ENCODE results near the gene NOX5. TPM values are rescaled to one million over a fixed set of nuclear protein-coding genes. Genes with fewer than 3 reads are reported as not detected.

Gene NOX5
- total RNA-seq, 5 donors from 2014 or later (not counting 1 experiment from before 2014, with no cell fraction given): 0.10 TPM; not detected in 4

DNA sequence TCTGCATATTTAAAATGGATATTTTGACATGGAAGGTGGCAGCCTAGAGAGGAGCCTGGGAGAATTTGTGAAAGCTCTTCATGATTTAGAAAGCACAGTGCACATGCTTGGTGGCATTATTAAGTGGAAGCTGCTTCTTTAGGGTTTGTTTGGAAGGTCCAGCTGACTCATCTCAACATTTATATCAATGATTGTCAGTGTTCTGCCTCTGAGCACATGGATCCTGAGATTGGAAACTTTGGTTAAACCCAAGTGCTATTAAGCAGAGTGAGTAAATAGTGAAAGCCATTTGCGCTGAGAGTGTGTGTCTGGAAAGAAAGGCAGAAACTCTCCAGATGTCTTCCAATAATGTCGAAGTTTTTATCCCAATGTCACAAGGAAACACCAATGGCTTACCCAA, 7.4 kb downstream of the NOX5 start:
- Histone ChIP-seq H3K27me3 (replicated peaks in 1 of 2; ENCODE audit: control insufficient read depth in 2 of 2, extremely low read depth in 1 of 2, insufficient read depth in 2 of 2, low read length in 1 of 2) (peaks cover 0 to 13% of the 10 kb centered on the region in 2 experiments), H3K4me1 (ENCODE audit: control insufficient read depth in 1 of 2, extremely low read depth in 1 of 2, insufficient read depth in 2 of 2, low read length in 2 of 2) (no peaks in the 10 kb centered on the region), H3K9me3 (no peaks in the 10 kb centered on the region), H3K27ac (ENCODE audit: low read length) (no peak overlapping the region), H3K4me3 (ENCODE audit: control insufficient read depth in 1 of 2, extremely low read depth in 1 of 2, low read length in 1 of 2) (no peak overlapping the region), H3K36me3 (ENCODE audit: control insufficient read depth in 2 of 2, extremely low read depth in 1 of 2, insufficient read depth in 1 of 2, low read length in 1 of 2) (no peaks in the 10 kb centered on the region)
- H3K36me3 Mint-ChIP-seq: no peaks in the 10 kb centered on the region
- 100% methylated on average over 1 of the region's 2 CpGs for WGBS (ENCODE audit: insufficient coverage)
- no peak overlapping the region for H3K4me3 Mint-ChIP-seq
- no peak for ATAC-seq (replicated peaks in 1 of 4)
- ChIA-PET CTCF (no interaction called here), POLR2A (no interaction called here)
- no peaks in the 10 kb centered on the region for H3K9me3 Mint-ChIP-seq
- H3K27ac Mint-ChIP-seq: no peak overlapping the region
- DNase-seq: no peak
- no peaks in the 10 kb centered on the region for H3K4me1 Mint-ChIP-seq
- peaks cover 9 to 21% of the 10 kb centered on the region in 2 donors for H3K27me3 Mint-ChIP-seq

DNA sequence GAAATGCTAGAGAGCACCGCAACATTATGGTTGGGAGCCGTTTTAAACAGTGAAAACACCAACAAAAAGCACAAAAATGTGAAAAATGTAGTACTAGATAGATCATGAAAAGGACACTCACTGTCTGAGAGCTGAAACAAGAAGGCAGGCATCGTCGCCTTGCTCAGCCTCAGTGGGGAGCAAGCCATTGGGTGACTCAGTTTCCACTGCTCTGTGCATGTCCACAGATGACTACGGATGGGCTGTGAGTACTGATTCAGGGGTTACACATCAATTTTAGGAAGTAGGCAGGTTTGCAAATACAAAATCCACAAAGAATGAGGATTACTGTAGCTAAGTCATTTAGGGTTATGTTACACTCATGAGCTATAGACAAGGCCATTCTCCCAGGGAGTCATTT, 10.8 kb downstream of the NOX5 start:
- WGBS (ENCODE audit: insufficient coverage): 86% methylated on average over 2 of the region's 5 CpGs
- H3K27ac Mint-ChIP-seq: no peak overlapping the region

DNA sequence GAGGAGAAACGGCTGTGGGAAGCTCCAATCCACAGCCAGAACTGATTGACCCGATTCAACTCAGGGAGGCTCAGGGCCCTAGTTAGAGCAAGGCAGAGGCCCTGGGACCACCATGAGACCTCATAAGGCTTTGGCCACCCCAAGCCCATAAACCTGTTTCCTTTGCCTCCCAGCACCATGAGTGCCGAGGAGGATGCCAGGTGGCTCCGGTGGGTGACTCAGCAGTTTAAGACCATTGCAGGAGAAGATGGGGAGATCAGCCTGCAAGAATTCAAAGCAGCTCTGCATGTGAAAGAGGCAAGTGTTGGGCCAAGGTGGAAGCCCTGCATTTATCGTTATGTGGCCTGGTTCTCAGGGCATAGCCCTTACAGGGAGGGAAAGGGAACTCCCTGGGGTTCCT, 11.9 kb downstream of the NOX5 start:
- no peak overlapping the region for H3K4me3 Mint-ChIP-seq
- no peak overlapping the region for H3K4me3 ChIP-seq (ENCODE audit: control insufficient read depth in 1 of 2, extremely low read depth in 1 of 2, low read length in 1 of 2)
- H3K27me3 ChIP-seq (replicated peaks in 1 of 2; ENCODE audit: control insufficient read depth in 2 of 2, extremely low read depth in 1 of 2, insufficient read depth in 2 of 2, low read length in 1 of 2): peaks cover 0 to 18% of the 10 kb centered on the region in 2 experiments
- CTCF ChIA-PET: no interaction called here
- WGBS (ENCODE audit: insufficient coverage): 60% methylated on average over 1 of the region's 5 CpGs
- ATAC-seq (replicated peaks in 1 of 4): no peak
- peaks cover 0 to 3% (median 1%) of the 10 kb centered on the region in 3 donors for H3K4me1 Mint-ChIP-seq
- no peaks in the 10 kb centered on the region for H3K36me3 ChIP-seq (ENCODE audit: control insufficient read depth in 2 of 2, extremely low read depth in 1 of 2, insufficient read depth in 1 of 2, low read length in 1 of 2)
- no peak overlapping the region for H3K27ac Mint-ChIP-seq
- H3K4me1 ChIP-seq (ENCODE audit: control insufficient read depth in 1 of 2, extremely low read depth in 1 of 2, insufficient read depth in 2 of 2, low read length in 2 of 2): peaks cover 0 to 2% of the 10 kb centered on the region in 2 experiments
- no peak overlapping the region for H3K27ac ChIP-seq (ENCODE audit: low read length)
- H3K9me3 Mint-ChIP-seq: no peaks in the 10 kb centered on the region
- no peaks in the 10 kb centered on the region for H3K36me3 Mint-ChIP-seq
- POLR2A ChIA-PET: no interaction called here
- no peak for DNase-seq
- no peaks in the 10 kb centered on the region for H3K9me3 ChIP-seq
- peaks cover 16 to 17% of the 10 kb centered on the region in 2 donors for H3K27me3 Mint-ChIP-seq

More for the DNA sequence above, 10.8 kb downstream of the NOX5 start:
- H3K27me3 ChIP-seq (replicated peaks in 1 of 2; ENCODE audit: control insufficient read depth in 2 of 2, extremely low read depth in 1 of 2, insufficient read depth in 2 of 2, low read length in 1 of 2): peaks cover 0 to 14% of the 10 kb centered on the region in 2 experiments
- H3K9me3 ChIP-seq: no peaks in the 10 kb centered on the region
- Mint-ChIP-seq H3K4me1 (no peaks in the 10 kb centered on the region), H3K36me3 (no peaks in the 10 kb centered on the region), H3K9me3 (no peaks in the 10 kb centered on the region), H3K27me3 (peaks cover 12 to 16% of the 10 kb centered on the region in 2 donors), H3K4me3 (no peak overlapping the region)
- ChIA-PET CTCF (no interaction called here), POLR2A (no interaction called here)
- DNase-seq: no peak
- no peaks in the 10 kb centered on the region for H3K36me3 ChIP-seq (ENCODE audit: control insufficient read depth in 2 of 2, extremely low read depth in 1 of 2, insufficient read depth in 1 of 2, low read length in 1 of 2)
- no peak overlapping the region for H3K4me3 ChIP-seq (ENCODE audit: control insufficient read depth in 1 of 2, extremely low read depth in 1 of 2, low read length in 1 of 2)
- H3K4me1 ChIP-seq (ENCODE audit: control insufficient read depth in 1 of 2, extremely low read depth in 1 of 2, insufficient read depth in 2 of 2, low read length in 2 of 2): no peaks in the 10 kb centered on the region
- ATAC-seq (replicated peaks in 1 of 4): no peak
- H3K27ac ChIP-seq (ENCODE audit: low read length): no peak overlapping the region

DNA sequence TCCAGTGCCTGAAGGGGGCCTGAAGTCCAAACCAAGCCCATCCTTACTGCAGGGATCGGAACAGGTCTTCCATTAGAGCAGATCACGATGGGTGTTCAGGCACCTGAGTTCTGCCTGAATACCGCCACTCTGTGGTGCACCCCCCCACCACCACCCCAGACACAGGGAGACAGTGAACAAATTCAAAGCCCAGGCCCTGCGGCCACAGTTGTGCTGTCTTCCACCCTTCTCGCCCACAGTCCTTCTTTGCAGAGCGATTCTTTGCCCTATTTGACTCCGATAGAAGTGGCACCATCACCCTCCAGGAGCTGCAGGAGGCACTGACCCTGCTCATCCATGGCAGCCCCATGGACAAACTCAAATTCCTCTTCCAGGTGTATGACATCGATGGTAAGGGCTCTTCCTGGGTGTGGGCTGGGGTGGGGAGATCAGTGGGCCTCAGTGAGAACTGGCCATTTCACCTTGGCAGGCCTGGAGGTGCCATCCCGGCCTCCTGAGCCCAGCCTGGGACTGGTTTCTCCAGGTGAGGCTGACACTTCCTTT, 13.6 kb downstream of the NOX5 start:
- ChIA-PET POLR2A (no interaction called here), CTCF (interaction anchor here in 1 of 2 donors (0.7 kb wide), 2 partner anchors 44 to 701 kb away, joined by 3 read pairs; no protein-coding TSS in a partner anchor)
- no peak for ATAC-seq (replicated peaks in 1 of 4)
- H3K27me3 ChIP-seq (replicated peaks in 1 of 2; ENCODE audit: control insufficient read depth in 2 of 2, extremely low read depth in 1 of 2, insufficient read depth in 2 of 2, low read length in 1 of 2): peaks cover 0 to 30% of the 10 kb centered on the region in 2 experiments
- Mint-ChIP-seq H3K27me3 (peaks cover 8 to 17% of the 10 kb centered on the region in 2 donors), H3K4me1 (peaks cover 0 to 7% (median 5%) of the 10 kb centered on the region in 3 donors), H3K36me3 (no peaks in the 10 kb centered on the region), H3K4me3 (no peak overlapping the region), H3K9me3 (no peaks in the 10 kb centered on the region), H3K27ac (no peak overlapping the region)
- no peaks in the 10 kb centered on the region for H3K36me3 ChIP-seq (ENCODE audit: control insufficient read depth in 2 of 2, extremely low read depth in 1 of 2, insufficient read depth in 1 of 2, low read length in 1 of 2)
- no peak overlapping the region for H3K4me3 ChIP-seq (ENCODE audit: control insufficient read depth in 1 of 2, extremely low read depth in 1 of 2, low read length in 1 of 2)
- 92% methylated on average over 7 of the region's 9 CpGs for WGBS (ENCODE audit: insufficient coverage)
- peaks cover 0 to 10% of the 10 kb centered on the region in 2 experiments for H3K4me1 ChIP-seq (ENCODE audit: control insufficient read depth in 1 of 2, extremely low read depth in 1 of 2, insufficient read depth in 2 of 2, low read length in 2 of 2)
- H3K9me3 ChIP-seq: no peaks in the 10 kb centered on the region
- H3K27ac ChIP-seq (ENCODE audit: low read length): no peak overlapping the region
- no peak for DNase-seq

DNA sequence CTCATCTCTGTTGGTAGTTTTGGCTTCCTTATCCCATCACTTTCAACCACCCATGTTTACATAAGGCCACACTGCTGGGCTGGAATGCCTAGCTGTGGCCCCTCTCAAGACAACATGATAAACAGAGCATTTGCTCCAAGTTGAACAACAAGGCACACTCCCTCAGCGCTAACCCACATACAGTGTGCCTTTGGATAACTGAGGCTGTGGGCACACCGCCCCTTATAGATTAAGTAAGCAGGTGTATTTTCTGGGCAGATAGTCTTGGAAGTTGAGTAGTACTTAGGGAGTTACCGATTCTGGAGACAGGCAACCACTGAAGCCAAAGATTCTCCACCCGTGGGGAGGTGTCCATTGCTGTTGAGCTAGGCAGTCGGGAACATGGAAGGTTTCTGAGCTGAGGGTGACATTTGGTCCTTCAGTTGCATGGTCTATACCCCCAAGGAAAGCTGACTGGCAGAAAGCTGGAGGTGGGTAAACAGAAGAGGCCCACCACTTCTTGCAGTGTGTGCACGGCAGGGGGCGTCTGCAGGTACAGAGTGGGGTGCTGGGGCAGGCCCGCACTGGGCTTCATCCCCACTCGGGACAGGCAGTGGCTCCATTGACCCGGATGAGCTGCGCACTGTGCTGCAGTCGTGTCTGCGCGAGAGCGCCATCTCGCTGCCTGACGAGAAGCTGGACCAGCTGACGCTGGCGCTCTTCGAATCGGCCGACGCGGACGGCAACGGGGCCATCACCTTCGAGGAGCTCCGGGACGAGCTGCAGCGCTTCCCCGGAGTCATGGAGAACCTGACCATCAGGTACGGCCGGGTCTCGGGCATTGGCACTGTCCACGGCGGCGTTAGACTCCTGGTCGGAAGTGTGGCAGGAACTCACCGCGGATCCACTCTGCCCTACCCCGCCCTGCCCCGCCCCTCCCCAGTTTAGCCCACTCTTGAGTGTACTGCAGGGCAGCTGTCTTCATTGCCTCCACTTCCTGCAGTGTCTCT, 16.8 kb downstream of the NOX5 start:
- peak in 22 of 35 experiments; percentile 2 to 36 (median 11) for DNase-seq
- 5% methylated on average over 38 of the region's 42 CpGs for WGBS (ENCODE audit: insufficient coverage)
- H3K36me3 ChIP-seq (ENCODE audit: control insufficient read depth in 2 of 2, extremely low read depth in 1 of 2, insufficient read depth in 1 of 2, low read length in 1 of 2): no peaks in the 10 kb centered on the region
- H3K4me3 ChIP-seq (ENCODE audit: control insufficient read depth in 1 of 2, extremely low read depth in 1 of 2, low read length in 1 of 2): peak overlapping the region; percentile 19 to 41
- peak; percentile 72 to 81 (median 75) for ATAC-seq (replicated peaks in 1 of 4)
- Mint-ChIP-seq H3K36me3 (no peaks in the 10 kb centered on the region), H3K27me3 (peaks cover 14 to 29% of the 10 kb centered on the region in 2 donors), H3K4me1 (peaks cover 0 to 7% (median 5%) of the 10 kb centered on the region in 3 donors), H3K9me3 (no peaks in the 10 kb centered on the region), H3K27ac (no peak overlapping the region), H3K4me3 (peak overlapping the region; percentile 48 to 59 (median 56))
- CTCF ChIA-PET: interaction anchor here (0.5 to 0.6 kb wide), 4 partner anchors 24 to 446 kb away, joined by 3 to 14 read pairs (median 4); no protein-coding TSS in a partner anchor
- H3K27me3 ChIP-seq (replicated peaks in 1 of 2; ENCODE audit: control insufficient read depth in 2 of 2, extremely low read depth in 1 of 2, insufficient read depth in 2 of 2, low read length in 1 of 2): peaks cover 0 to 43% of the 10 kb centered on the region in 2 experiments
- peaks cover 0 to 10% of the 10 kb centered on the region in 2 experiments for H3K4me1 ChIP-seq (ENCODE audit: control insufficient read depth in 1 of 2, extremely low read depth in 1 of 2, insufficient read depth in 2 of 2, low read length in 2 of 2)
- no peaks in the 10 kb centered on the region for H3K9me3 ChIP-seq
- POLR2A ChIA-PET: no interaction called here
- no peak overlapping the region for H3K27ac ChIP-seq (ENCODE audit: low read length)

DNA sequence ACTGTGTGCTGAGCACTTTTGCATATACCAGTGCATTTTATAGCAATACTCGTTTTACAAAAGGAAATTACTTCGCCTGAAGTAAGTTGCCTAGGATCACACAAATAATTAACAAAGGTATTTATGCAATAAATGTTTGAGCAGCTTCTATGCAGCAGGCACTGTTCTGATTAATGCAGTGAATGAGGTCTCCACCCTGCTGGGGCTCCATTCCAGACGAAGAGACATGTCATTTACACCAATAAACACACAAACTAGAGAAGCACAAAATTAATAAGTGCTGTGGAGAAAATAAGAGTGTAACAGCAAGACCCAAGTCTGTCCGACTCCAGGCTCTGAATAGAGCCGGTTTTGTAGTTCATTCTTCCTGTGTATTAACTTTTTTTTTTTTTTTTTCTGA, 17.5 kb downstream of the NOX5 start:
- WGBS (ENCODE audit: insufficient coverage): no CpG with 5 or more reads among the region's 5 CpGs
- H3K27me3 Mint-ChIP-seq: peaks cover 15 to 36% of the 10 kb centered on the region in 2 donors
- no peaks in the 10 kb centered on the region for H3K36me3 ChIP-seq (ENCODE audit: control insufficient read depth in 2 of 2, extremely low read depth in 1 of 2, insufficient read depth in 1 of 2, low read length in 1 of 2)
- no peaks in the 10 kb centered on the region for H3K9me3 ChIP-seq
- ChIA-PET POLR2A (interaction anchor here in 1 of 2 donors (0.7 kb wide), 1 partner anchor 8 kb away, joined by 5 read pairs; no protein-coding TSS in a partner anchor), CTCF (interaction anchor here (0.5 to 0.7 kb wide), 5 partner anchors 20 to 445 kb away, joined by 3 to 14 read pairs (median 4); no protein-coding TSS in a partner anchor)
- peaks cover 0 to 7% (median 5%) of the 10 kb centered on the region in 3 donors for H3K4me1 Mint-ChIP-seq
- peak overlapping the region in 1 of 2 donors; percentile 41 for H3K4me3 ChIP-seq (ENCODE audit: control insufficient read depth in 1 of 2, extremely low read depth in 1 of 2, low read length in 1 of 2)
- H3K27ac Mint-ChIP-seq: no peak overlapping the region
- DNase-seq (no peak), ATAC-seq (replicated peaks in 1 of 4) (no peak)
- H3K4me3 Mint-ChIP-seq: peak overlapping the region; percentile 48 to 59 (median 56)
- no peak overlapping the region for H3K27ac ChIP-seq (ENCODE audit: low read length)
- H3K36me3 Mint-ChIP-seq: no peaks in the 10 kb centered on the region
- peaks cover 0 to 10% of the 10 kb centered on the region in 2 experiments for H3K4me1 ChIP-seq (ENCODE audit: control insufficient read depth in 1 of 2, extremely low read depth in 1 of 2, insufficient read depth in 2 of 2, low read length in 2 of 2)
- peaks cover 0 to 44% of the 10 kb centered on the region in 2 experiments for H3K27me3 ChIP-seq (replicated peaks in 1 of 2; ENCODE audit: control insufficient read depth in 2 of 2, extremely low read depth in 1 of 2, insufficient read depth in 2 of 2, low read length in 1 of 2)
- H3K9me3 Mint-ChIP-seq: no peaks in the 10 kb centered on the region

All from T-cell (primary cell).